HepG2 (cell line): ENCODE data around the gene ARHGEF26.

Source experiments
- CTCF ChIP-seq: sonication (generic); formaldehyde crosslinking; IDR thresholded peaks from 2 replicates; pipeline ENCODE4 v1.5.0; 2020; ENCODE audit warnings: mild to moderate bottlenecking, missing genetic modification reagents, moderate library complexity
- HOXA7 ChIP-seq: sonication (generic); formaldehyde crosslinking; IDR thresholded peaks from 2 replicates; pipeline ENCODE4 v1.8.1; 2022; ENCODE audit warnings: mild to moderate bottlenecking, missing genetic modification reagents, moderate library complexity
- IKZF1 ChIP-seq: fragments of 450-650 bp; IDR thresholded peaks from 2 replicates; pipeline ENCODE4 v1.7.1; 2016
- NR3C1 ChIP-seq: sonication (generic); formaldehyde crosslinking; IDR thresholded peaks from 2 replicates; pipeline ENCODE4 v1.4.0; 2020; ENCODE audit warnings: missing genetic modification reagents
- POLR2A ChIP-seq, 2 experiments: IDR thresholded peaks; 2 replicates each; pipeline ENCODE4 v1.6.1; 2011; ENCODE audit warnings: low read depth in 2 of 2, low read length in 2 of 2, mild to moderate bottlenecking in 1 of 2, moderate library complexity in 1 of 2; ENCODE audit not compliant: insufficient read depth in 1 of 2
- SIN3A ChIP-seq: IDR thresholded peaks from 2 replicates; pipeline ENCODE4 v1.6.1; 2011; ENCODE audit warnings: low read depth, mild to moderate bottlenecking, control low read depth, low read length, borderline replicate concordance
- TCF7 ChIP-seq: sonication (generic); IDR thresholded peaks from 2 replicates; pipeline ENCODE4 v1.6.1; 2016; ENCODE audit warnings: antibody characterized with exemption, low read depth
- ZBTB33 ChIP-seq: sonication (generic); formaldehyde crosslinking; IDR thresholded peaks from 2 replicates; pipeline ENCODE4 v1.4.0; 2020; ENCODE audit warnings: missing genetic modification reagents
- ZNF547 ChIP-seq: sonication (generic); formaldehyde crosslinking; IDR thresholded peaks from 2 replicates; pipeline ENCODE4 v1.5.1; 2020; ENCODE audit warnings: mild to moderate bottlenecking, missing genetic modification reagents
- ZNF800 ChIP-seq: sonication (generic); formaldehyde crosslinking; IDR thresholded peaks from 2 replicates; pipeline ENCODE4 v1.4.0; 2020; ENCODE audit warnings: missing genetic modification reagents

- TF ChIP-seq CTCF (CRISPR knock-in tag) (no peak), ZBTB33 (no peak), IKZF1 (no peak), HOXA7 (CRISPR knock-in tag) (no peak), TCF7 (no peak), ZNF547 (CRISPR knock-in tag) (no peak), ZNF800 (CRISPR knock-in tag) (no peak), SIN3A (no peak), NR3C1 (CRISPR knock-in tag) (no peak), POLR2A (IDR thresholded peaks at IDR 0.05; ENCODE audit: insufficient read depth in 1 of 2, low read depth in 2 of 2, low read length in 2 of 2) (no peak)
These were observed 34.9 kb upstream of the ARHGEF26 start for GRCh38 chr3:154086286-154086685.
